Dorsolateral prefrontal cortex (tissue), 118 donors: ENCODE measurements around the gene PURA. TPM values are rescaled to one million over a fixed set of nuclear protein-coding genes. Genes with fewer than 3 reads are reported as not detected.

Source experiments
- total RNA-seq, 120 experiments: library from RNA; stranded (reverse); gene quantifications; one replicate each; pipeline versions ENCODE4 v1.2.3 to v1.2.4, GENCODE V29; 2022

PURA gene
- total RNA-seq, 120 experiments from 2014 or later, result 69.0 to 107 (median 89.1) TPM

Other genes with a start within 250 kb of the PURA start
- 10 to 100 TPM in 89 of 120 experiments, 1 to 10 TPM in 31; 5.8 to 21.5 (median 11.8) TPM for gene NRG2, start 70.8 kb upstream of the PURA start, total RNA-seq
- 10 to 100 TPM; 44.5 to 79.9 (median 61.8) TPM for gene IGIP, start 11.8 kb downstream of the PURA start, total RNA-seq
- gene CYSTM1, start 61.1 kb downstream of the PURA start, total RNA-seq, result 100 to 1,000 TPM in 1 of 120 experiments, 10 to 100 TPM in 119; 28.2 to 110 (median 55.2) TPM
- 10 to 100 TPM; 43.9 to 80.3 (median 64.1) TPM for gene PFDN1, start 189.0 kb downstream of the PURA start, total RNA-seq
- 10 to 100 TPM in 46 of 120 experiments, 1 to 10 TPM in 74; 5.3 to 27.6 (median 9.3) TPM for gene HBEGF, start 232.5 kb downstream of the PURA start, total RNA-seq
- gene SLC4A9, start 246.1 kb downstream of the PURA start, total RNA-seq, result 1 to 10 TPM in 89 of 120 experiments, under 1 TPM in 31; 0.28 to 4.5 (median 1.6) TPM